Activated CD8-positive, alpha-beta memory T cell treated with anti-CD3 and anti-CD28 coated beads, Interleukin-2, amount 50 U/mL, for 24 hours (primary cell): Measurements from ENCODE around the gene APBA1.
"Not testable (repeated sequence)": the region's sequence is repeated elsewhere in the genome, so short reads cannot be mapped to it uniquely, and the experiment has no call there.

Source experiments
- DNase-seq: peaks from one replicate; pipeline ENCODE4 v3.0.0-alpha.2; 2020; ENCODE audit errors: extremely low read depth

Gene APBA1

GRCh38 chr9:69443178-69443577 is 229.0 kb downstream of the APBA1 start:
- DNase-seq, result no peak

GRCh38 chr9:69442486-69442885 is 229.7 kb downstream of the APBA1 start:
- no peak for DNase-seq

- not testable (repeated sequence) for DNase-seq
Observed at GRCh38 chr9:69440254-69440955, 231.8 kb downstream of the APBA1 start.

- not testable (repeated sequence) for DNase-seq
Observed at GRCh38 chr9:69439654-69440053, 232.5 kb downstream of the APBA1 start.

GRCh38 chr9:69433968-69434367 is 238.2 kb downstream of the APBA1 start:
- DNase-seq, result no peak

- DNase-seq, result no peak
Observed at GRCh38 chr9:69433392-69433791, 238.8 kb downstream of the APBA1 start.

GRCh38 chr9:69432623-69433022 is 239.5 kb downstream of the APBA1 start:
- no peak for DNase-seq

- DNase-seq, result no peak
Observed at GRCh38 chr9:69431777-69432176, 240.4 kb downstream of the APBA1 start.

GRCh38 chr9:69431203-69431602 is 241.0 kb downstream of the APBA1 start:
- DNase-seq, result no peak

- DNase-seq, result no peak
Observed at GRCh38 chr9:69430206-69430605, 242.0 kb downstream of the APBA1 start.

- DNase-seq, result no peak
Observed at GRCh38 chr9:69429281-69429680, 242.9 kb downstream of the APBA1 start.

- DNase-seq, result no peak
Observed at GRCh38 chr9:69428017-69428785, 244.0 kb downstream of the APBA1 start.

- DNase-seq, result no peak
Observed at GRCh38 chr9:69427286-69427685, 244.9 kb downstream of the APBA1 start.

GRCh38 chr9:69425136-69425801 is 246.9 kb downstream of the APBA1 start:
- no peak for DNase-seq

GRCh38 chr9:69421908-69422801 is 250.0 kb downstream of the APBA1 start:
- peak; percentile 10 for DNase-seq

- DNase-seq, result no peak
Observed at GRCh38 chr9:69420611-69421270, 251.4 kb downstream of the APBA1 start.

- DNase-seq, result no peak
Observed at GRCh38 chr9:69412741-69413150, 259.4 kb downstream of the APBA1 start.

- DNase-seq, result no peak
Observed at GRCh38 chr9:69411931-69412740, 260.0 kb downstream of the APBA1 start.

- no peak for DNase-seq
Observed at GRCh38 chr9:69411246-69411645, 260.9 kb downstream of the APBA1 start.

- DNase-seq, result not testable (repeated sequence)
Observed at GRCh38 chr9:69409936-69410335, 262.2 kb downstream of the APBA1 start.
